Measurements from ENCODE around the gene PRR33.

DNA sequence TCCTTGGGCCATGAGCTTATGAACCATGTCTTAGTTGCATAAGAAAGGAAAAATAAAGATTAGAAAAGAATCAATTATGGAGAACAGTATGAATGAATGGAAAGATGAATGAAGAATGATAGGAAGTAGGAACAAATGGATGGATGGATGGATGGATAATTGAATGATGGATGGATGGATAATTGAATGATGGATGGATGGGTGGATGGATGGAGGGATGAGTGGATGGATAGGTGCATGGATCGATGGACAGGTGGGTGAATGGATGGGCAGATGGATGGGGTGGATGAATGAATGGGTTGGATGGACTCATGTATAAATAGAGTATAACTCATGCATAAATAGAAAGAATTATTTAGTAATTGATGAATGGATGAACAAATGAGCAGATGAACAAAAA, 31.6 kb downstream of the PRR33 start:
- TF ChIP-seq, protein P1, sequence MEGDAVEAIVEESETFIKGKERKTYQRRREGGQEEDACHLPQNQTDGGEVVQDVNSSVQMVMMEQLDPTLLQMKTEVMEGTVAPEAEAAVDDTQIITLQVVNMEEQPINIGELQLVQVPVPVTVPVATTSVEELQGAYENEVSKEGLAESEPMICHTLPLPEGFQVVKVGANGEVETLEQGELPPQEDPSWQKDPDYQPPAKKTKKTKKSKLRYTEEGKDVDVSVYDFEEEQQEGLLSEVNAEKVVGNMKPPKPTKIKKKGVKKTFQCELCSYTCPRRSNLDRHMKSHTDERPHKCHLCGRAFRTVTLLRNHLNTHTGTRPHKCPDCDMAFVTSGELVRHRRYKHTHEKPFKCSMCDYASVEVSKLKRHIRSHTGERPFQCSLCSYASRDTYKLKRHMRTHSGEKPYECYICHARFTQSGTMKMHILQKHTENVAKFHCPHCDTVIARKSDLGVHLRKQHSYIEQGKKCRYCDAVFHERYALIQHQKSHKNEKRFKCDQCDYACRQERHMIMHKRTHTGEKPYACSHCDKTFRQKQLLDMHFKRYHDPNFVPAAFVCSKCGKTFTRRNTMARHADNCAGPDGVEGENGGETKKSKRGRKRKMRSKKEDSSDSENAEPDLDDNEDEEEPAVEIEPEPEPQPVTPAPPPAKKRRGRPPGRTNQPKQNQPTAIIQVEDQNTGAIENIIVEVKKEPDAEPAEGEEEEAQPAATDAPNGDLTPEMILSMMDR (IDR thresholded peaks at IDR 0.05) = no peak
- no peak for TF ChIP-seq POLR2A (IDR thresholded peaks at IDR 0.05)
